Stimulated activated memory B cell treated with anti-CD40 and anti-IgM and Interleukin-4, amounts not matched to agents 10 μg/mL and 1 μg/mL and 100 μg/mL, for 72 hours (primary cell): ENCODE results near the gene ZBTB7C.

ENCODE experiments used
- ATAC-seq: fragments of 150-1000 bp; cut with Tn5 transposase; 2 replicates; pipeline ENCODE4 v1.10.0; 2021
- H3K27ac Mint-ChIP-seq: one replicate; pipeline ENCODE4 v1.8.0; 2022; ENCODE audit warnings: mild to moderate bottlenecking, mixed read lengths
- H3K27me3 Mint-ChIP-seq: one replicate; pipeline ENCODE4 v1.8.0; 2022; ENCODE audit warnings: mixed read lengths
- H3K36me3 Mint-ChIP-seq: one replicate; pipeline ENCODE4 v1.8.0; 2022; ENCODE audit warnings: mixed read lengths
- H3K4me1 Mint-ChIP-seq: one replicate; pipeline ENCODE4 v1.8.0; 2022; ENCODE audit warnings: mixed read lengths
- H3K4me3 Mint-ChIP-seq: one replicate; pipeline ENCODE4 v1.8.0; 2022; ENCODE audit warnings: mild to moderate bottlenecking, moderate library complexity, mixed read lengths
- H3K9me3 Mint-ChIP-seq: one replicate; pipeline ENCODE4 v1.8.0; 2022; ENCODE audit warnings: mixed read lengths

Gene ZBTB7C

DNA sequence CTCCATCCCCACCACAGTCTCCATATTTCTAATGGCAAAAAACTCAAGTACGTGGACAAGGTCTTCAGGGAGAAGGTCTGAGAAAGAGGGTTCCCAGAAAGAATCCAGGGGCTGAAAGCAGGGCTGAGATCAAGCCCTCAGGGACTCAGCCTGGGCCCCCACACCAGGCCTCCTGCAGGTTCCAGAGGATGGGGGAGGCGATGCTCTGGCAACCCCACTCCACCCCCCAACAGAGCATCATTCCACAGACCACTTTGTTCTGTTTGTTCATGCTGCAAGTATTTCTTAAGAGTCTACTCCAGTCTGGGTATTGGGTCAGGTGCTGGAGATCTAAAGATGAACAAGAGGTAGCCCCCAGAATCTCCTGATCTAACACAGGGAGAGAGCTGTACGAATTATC lies 32.2 kb downstream of the ZBTB7C start:
- no peak for ATAC-seq
- Mint-ChIP-seq H3K4me1 (no peaks in the 10 kb centered on the region), H3K36me3 (no peaks in the 10 kb centered on the region), H3K4me3 (no peak overlapping the region), H3K27ac (no peak overlapping the region), H3K27me3 (peaks cover 44% of the 10 kb centered on the region), H3K9me3 (peaks cover 3% of the 10 kb centered on the region)

DNA sequence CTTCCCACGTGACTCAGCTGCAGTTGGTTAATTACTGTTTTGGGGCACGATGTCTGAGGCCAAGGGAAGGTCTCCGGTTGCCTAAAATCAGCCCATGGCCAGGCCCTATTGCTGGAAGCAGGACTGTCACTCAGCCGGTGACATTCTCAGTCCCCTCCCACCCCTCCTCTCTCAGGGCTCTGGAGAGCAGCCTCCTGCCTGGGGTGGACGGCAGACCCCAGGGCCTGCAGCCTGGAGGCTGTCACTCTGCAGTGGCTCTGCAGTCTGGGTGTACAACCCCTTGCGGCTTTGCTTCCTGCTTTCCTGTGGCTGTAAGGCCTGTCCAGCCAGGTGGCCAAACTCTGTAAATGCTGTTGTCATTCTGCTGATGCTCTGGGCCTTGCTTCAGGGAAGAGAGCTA lies 32.8 kb downstream of the ZBTB7C start:
- no peak overlapping the region for H3K4me3 Mint-ChIP-seq
- no peaks in the 10 kb centered on the region for H3K4me1 Mint-ChIP-seq
- no peaks in the 10 kb centered on the region for H3K36me3 Mint-ChIP-seq
- H3K9me3 Mint-ChIP-seq, result peaks cover 3% of the 10 kb centered on the region
- peaks cover 44% of the 10 kb centered on the region for H3K27me3 Mint-ChIP-seq
- ATAC-seq, result no peak
- H3K27ac Mint-ChIP-seq, result no peak overlapping the region

DNA sequence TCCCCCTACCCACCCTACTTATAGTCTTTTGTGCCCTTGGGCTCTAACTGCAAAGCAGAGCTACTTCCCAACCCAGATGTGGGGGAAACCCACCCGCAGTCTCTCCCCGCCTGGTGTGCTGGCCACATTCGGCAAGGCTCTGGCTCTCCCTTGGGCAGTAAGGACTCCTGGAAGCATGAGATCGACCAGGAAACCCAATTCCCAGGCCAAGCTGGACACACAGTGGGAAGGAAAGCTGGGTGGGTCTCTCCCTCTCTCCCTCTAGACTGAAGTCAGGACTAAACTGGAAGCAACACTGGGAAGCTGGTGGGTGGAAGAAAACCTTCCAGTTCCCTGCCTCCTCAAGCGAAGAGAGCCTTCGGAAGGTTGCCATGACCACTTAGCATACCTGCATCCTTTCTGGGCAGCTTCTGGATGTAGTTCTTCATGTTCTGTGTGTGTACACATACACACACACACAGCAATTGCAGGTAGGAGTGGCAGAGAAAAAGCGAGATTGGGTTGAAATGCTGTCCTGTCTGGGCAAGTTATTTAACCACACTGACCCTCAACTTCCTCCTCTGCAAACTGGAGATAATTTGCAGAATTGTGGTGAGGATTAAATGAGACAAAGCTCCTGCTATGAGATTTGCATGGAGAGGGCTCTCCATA lies 33.9 kb downstream of the ZBTB7C start:
- Mint-ChIP-seq H3K27me3 (peaks cover 42% of the 10 kb centered on the region), H3K4me1 (no peaks in the 10 kb centered on the region), H3K36me3 (no peaks in the 10 kb centered on the region), H3K9me3 (peaks cover 3% of the 10 kb centered on the region), H3K27ac (no peak overlapping the region), H3K4me3 (no peak overlapping the region)
- ATAC-seq, result no peak

DNA sequence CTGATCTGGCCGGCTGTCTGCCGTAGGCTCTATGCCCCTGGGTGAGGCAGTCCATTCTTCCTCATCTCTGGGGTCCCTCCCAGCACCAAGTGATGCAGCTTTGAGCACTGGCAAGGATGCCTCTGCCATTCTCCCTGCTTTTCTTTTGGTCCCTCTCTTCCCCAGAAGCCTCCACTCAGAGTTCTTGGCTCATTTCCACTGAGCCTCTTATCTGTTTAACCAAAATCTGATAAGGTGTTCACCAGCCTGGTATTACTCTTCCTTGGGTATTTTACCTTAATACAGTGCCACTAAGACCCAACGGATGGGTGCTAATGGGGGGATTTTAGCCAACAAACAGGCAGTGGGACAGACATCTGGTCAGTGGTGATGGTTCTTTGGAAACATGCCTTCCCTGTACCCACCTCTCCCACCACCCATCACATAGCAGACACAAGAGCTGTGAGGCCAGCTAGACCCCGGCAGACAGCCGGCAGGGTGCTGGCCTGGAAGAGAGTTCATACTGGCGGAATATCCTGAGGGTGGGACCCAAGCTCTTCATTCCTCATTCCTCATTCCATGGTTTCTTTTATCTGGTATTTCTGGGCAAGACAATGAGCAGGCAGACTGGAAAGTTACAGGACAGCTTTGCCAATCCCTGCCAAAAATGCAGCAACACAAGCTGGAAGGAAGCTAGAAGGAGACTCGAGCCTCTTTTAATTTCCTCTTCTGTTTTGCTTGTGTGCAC lies 34.6 kb downstream of the ZBTB7C start:
- Mint-ChIP-seq H3K27me3 (peaks cover 35% of the 10 kb centered on the region), H3K27ac (no peak overlapping the region), H3K4me1 (no peaks in the 10 kb centered on the region), H3K36me3 (no peaks in the 10 kb centered on the region), H3K4me3 (no peak overlapping the region), H3K9me3 (peaks cover 5% of the 10 kb centered on the region)
- no peak for ATAC-seq

DNA sequence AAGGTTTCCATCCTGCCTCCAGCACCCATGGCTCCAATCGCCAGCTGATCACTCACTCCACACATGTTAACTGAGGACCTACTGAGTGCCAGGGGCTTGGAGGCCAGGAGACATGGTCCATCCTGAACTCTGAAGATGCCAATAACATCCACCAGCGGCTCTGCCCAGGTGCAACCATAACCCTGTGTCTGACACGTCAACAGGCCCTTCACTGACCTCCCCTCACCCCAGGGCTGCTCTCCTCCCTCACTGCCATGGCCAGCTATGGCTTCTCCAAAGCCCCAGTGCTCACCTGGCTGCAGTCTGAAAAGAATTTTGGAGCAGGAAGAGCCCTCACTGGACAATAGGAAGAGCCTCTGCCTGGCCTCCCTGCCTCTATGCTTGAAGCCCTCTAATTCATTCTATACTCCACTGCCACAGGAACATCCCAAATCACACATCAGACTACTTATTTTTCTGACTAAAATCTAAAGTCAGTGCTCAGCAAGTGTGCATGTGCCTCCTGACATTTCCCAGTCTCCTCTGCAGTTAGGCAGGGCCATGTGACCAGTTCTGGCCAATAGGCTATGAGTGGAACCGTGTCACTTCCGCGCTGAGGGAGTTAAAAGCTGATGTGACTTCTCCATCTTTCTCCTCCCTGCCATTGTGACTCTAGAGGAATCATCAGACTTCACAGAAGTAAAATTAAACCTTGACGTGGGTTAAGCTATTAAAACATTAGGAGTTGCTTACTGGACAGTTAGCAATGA lies 37.2 kb downstream of the ZBTB7C start:
- H3K27me3 Mint-ChIP-seq, result peaks cover 18% of the 10 kb centered on the region
- ATAC-seq, result no peak
- H3K4me3 Mint-ChIP-seq, result no peak overlapping the region
- H3K27ac Mint-ChIP-seq, result no peak overlapping the region
- no peaks in the 10 kb centered on the region for H3K36me3 Mint-ChIP-seq
- H3K9me3 Mint-ChIP-seq, result peaks cover 9% of the 10 kb centered on the region
- H3K4me1 Mint-ChIP-seq, result no peaks in the 10 kb centered on the region

DNA sequence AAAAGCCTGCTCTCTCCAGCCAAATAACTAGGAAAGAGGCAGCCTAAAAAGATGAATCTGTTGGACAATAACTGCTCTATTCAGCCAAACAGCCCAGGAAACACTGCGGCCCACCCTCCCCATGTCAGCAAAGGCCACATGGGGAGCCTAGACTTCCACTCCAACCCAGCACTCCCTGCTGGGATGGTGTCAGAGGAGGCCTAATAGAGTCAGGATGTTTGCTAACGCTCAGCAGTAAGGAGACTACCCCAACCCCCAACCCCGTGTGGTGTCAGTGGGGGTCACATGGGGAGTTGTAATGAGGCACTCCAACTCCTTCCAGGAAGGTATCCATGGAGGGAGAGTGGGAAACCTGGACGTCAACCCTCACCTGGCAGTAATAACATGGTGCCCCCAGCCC lies 41.6 kb downstream of the ZBTB7C start:
- Mint-ChIP-seq H3K27ac (no peak overlapping the region), H3K4me3 (no peak overlapping the region), H3K36me3 (no peaks in the 10 kb centered on the region), H3K9me3 (peaks cover 20% of the 10 kb centered on the region), H3K27me3 (peaks cover 9% of the 10 kb centered on the region), H3K4me1 (no peaks in the 10 kb centered on the region)
- no peak for ATAC-seq

DNA sequence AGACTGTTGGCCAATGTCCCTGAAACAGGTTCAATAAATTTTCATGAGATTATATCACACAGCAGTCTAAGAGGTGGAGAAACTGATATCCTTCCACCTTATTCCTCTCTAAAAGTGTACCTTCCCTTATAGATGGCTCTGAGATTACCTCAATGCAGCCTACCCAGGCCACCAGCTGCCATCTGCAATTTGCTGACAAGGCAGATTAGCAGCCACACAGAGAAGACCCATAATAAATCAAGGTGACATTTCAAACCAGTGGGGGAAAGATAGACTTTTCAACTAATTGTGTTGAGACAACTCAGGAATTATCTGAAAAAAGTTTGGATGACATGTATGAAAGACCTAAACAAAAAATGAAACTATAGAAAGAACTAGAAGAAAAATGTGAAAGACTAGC lies 43.2 kb downstream of the ZBTB7C start:
- H3K9me3 Mint-ChIP-seq, result peaks cover 20% of the 10 kb centered on the region
- no peak overlapping the region for H3K27ac Mint-ChIP-seq
- H3K4me1 Mint-ChIP-seq, result no peaks in the 10 kb centered on the region
- no peaks in the 10 kb centered on the region for H3K36me3 Mint-ChIP-seq
- H3K27me3 Mint-ChIP-seq, result peaks cover 18% of the 10 kb centered on the region
- ATAC-seq, result no peak
- no peak overlapping the region for H3K4me3 Mint-ChIP-seq

DNA sequence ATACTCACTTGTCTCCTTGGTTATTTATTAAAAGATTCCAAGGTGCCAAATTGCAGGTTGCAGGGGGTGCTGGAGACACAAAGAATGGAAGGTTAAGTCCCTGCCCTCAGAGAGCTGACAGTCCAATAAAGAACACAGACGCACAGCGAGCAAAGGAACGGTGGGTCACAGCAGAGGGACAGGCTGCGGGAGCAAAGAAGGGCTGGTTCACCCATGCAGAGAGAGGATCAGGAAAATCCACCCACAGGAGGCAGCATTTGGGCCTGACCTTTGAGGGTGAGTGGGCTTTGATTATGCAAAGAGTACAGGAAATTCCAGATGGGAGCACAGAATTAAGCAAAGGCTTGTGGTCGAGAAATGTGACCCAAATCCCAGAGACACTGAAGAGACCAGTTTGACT lies 45.0 kb downstream of the ZBTB7C start:
- ATAC-seq, result no peak
- Mint-ChIP-seq H3K9me3 (peaks cover 15% of the 10 kb centered on the region), H3K36me3 (no peaks in the 10 kb centered on the region), H3K27me3 (peaks cover 35% of the 10 kb centered on the region), H3K4me3 (no peak overlapping the region), H3K4me1 (no peaks in the 10 kb centered on the region), H3K27ac (no peak overlapping the region)

DNA sequence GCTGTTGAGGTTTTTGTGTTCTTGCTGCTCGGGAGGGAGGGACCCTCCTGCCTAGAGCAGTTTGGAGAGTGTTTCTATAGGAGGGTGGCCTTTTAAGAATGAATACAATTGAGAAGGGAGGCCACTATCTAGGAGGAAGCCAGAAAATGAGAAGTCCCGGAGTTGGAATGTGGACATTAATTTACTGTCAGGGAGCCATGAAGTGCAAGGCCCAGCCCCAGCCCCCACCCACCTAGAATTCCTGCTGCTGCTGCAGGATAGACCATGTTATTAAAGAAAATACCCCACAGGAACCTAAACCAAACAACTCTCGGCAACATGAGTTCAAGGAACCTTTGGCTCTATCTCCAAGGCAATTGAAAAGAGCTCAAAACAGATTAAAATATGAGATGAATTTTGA lies 46.0 kb downstream of the ZBTB7C start:
- H3K36me3 Mint-ChIP-seq, result no peaks in the 10 kb centered on the region
- no peak for ATAC-seq
- no peaks in the 10 kb centered on the region for H3K4me1 Mint-ChIP-seq
- H3K4me3 Mint-ChIP-seq, result no peak overlapping the region
- no peak overlapping the region for H3K27ac Mint-ChIP-seq
- peaks cover 35% of the 10 kb centered on the region for H3K27me3 Mint-ChIP-seq
- peaks cover 11% of the 10 kb centered on the region for H3K9me3 Mint-ChIP-seq

DNA sequence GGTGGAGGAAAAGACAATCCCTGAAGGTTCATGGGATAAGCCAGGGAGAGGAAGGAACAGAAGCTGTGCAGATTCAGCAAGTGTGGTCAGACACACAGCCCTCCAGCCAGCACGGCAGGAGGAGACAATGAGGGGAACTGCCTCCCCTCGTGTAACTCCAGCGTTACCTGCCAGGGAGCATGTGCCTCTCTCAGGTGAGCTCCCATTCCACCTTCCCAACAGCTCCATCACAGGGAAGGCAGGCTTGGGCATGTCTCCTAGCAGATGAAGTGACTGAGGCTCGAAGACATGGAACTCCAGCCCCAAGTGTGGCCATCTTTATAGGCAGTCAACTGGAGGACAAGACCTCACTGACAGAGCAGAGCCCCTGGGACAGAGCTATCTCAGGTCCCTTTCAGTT lies 47.4 kb downstream of the ZBTB7C start:
- Mint-ChIP-seq H3K4me1 (no peaks in the 10 kb centered on the region), H3K9me3 (peaks cover 14% of the 10 kb centered on the region), H3K36me3 (no peaks in the 10 kb centered on the region), H3K27ac (no peak overlapping the region), H3K4me3 (no peak overlapping the region), H3K27me3 (peaks cover 35% of the 10 kb centered on the region)
- no peak for ATAC-seq

DNA sequence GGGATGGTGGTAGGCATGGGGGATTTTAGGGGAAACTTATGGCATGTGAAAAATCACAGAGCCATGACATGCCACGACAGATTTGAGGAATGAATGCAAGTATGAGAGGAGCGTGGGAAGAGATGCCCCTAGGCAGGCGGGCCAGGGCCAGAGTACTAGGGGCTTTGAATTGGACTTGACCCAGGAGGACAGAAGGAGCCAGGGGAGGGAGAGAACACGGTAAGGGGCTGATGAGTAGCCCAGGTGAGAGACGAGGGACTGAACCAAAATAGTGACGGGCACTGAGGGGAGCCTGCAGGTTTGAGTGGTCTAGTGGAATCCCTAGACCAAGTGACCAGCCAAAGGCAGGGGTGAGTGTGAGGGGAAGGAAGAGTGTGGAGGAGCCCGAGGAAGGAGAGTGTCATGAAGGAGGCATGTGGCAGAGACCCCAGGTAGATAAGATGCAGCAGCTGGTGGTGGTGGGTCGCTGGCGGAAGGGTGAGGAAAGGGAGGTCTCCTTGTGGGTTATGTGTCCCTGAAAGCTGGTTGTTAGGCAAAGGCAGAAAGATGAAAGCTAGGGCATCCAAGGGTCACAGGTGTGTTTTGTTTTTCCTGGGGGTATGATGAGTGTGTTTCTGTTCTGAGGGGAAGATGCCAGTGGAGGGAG lies 48.7 kb downstream of the ZBTB7C start:
- Mint-ChIP-seq H3K36me3 (no peaks in the 10 kb centered on the region), H3K9me3 (peaks cover 11% of the 10 kb centered on the region), H3K27ac (no peak overlapping the region), H3K4me1 (no peaks in the 10 kb centered on the region), H3K27me3 (peaks cover 39% of the 10 kb centered on the region), H3K4me3 (no peak overlapping the region)
- peak; percentile 5 for ATAC-seq

DNA sequence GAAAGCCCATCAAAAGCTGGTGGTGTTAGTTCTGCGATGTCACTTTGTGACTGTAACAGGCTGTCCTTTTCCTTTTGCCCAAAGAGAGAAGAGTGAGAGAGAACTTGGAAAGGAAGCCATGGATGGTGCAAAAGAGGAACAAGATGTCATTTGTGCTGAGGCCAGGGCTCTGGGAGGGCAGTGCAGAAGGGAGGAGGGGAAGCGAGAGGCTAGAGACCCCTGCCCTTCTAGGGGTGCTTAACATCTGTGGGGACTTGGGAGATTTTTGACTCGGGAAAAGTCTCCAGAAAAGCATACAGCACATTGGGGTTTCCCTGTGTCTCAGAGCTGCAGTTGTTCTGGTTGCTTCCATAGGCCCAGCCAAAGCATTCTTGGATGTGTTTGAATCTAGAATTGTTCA lies 49.6 kb downstream of the ZBTB7C start:
- peaks cover 45% of the 10 kb centered on the region for H3K27me3 Mint-ChIP-seq
- peaks cover 6% of the 10 kb centered on the region for H3K9me3 Mint-ChIP-seq
- no peaks in the 10 kb centered on the region for H3K4me1 Mint-ChIP-seq
- H3K36me3 Mint-ChIP-seq, result no peaks in the 10 kb centered on the region
- H3K27ac Mint-ChIP-seq, result no peak overlapping the region
- no peak overlapping the region for H3K4me3 Mint-ChIP-seq
- no peak for ATAC-seq

DNA sequence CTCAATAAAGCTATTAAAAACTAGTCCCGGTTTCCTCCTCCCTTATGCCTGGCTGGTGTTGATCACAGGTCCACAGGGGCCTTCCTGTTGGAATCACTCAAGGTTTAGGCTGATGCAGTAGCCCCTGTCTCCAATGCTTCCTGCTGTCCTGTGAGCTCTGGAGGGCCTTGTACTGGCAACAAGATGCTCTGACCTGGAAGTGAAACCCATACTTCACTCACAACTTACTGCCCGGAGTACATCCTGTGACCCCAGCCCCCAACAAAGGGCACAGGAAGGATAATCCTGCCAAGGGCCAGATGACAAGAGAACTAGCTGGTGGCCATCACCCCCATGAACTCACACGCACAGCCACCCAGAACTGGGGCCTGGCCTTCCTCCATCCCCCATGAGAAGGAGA lies 50.3 kb downstream of the ZBTB7C start:
- Mint-ChIP-seq H3K36me3 (no peaks in the 10 kb centered on the region), H3K9me3 (peaks cover 3% of the 10 kb centered on the region), H3K27ac (no peak overlapping the region), H3K4me3 (no peak overlapping the region), H3K4me1 (no peaks in the 10 kb centered on the region), H3K27me3 (peaks cover 38% of the 10 kb centered on the region)
- ATAC-seq, result no peak

DNA sequence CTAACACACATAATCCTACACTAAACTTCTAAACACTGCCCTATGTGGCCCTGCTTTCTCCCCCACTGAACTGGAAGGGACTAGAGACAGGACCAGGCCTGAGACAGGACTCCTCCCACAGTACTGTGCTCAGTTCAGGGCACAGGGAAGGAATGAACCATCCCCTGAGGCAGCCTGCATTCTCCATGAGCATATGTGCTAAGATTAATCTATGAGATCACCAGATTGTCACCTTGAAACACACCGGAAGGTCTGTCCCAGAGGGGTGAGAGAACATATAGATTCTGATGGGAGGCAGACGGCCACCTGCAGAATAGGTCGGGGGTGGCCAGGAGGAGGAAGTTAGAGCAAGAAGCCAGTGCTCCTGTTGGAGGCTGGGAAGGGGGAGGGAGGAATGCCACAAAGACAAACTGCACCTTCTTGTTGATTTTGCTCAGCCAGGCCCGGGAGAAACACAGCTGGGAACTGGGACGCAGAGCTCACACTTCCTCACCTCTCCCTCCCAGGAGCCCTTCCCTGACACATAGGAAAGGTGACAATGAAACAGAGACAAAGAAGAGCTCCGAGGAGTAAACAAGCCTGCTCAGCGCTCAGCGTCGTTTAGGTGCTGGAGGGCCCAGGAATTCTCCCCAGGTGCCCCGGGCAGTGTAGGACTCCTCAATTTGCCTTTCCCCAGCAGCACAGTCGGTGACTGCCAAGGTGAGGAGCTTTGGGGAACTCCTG lies 52.1 kb downstream of the ZBTB7C start:
- Mint-ChIP-seq H3K36me3 (no peaks in the 10 kb centered on the region), H3K9me3 (peaks cover 3% of the 10 kb centered on the region), H3K27me3 (peaks cover 36% of the 10 kb centered on the region), H3K4me3 (no peak overlapping the region), H3K4me1 (no peaks in the 10 kb centered on the region), H3K27ac (no peak overlapping the region)
- ATAC-seq, result no peak
